ENCODE measurements around the gene TMEM132A. TPM values are rescaled to one million over a fixed set of nuclear protein-coding genes. Genes with fewer than 3 reads are reported as not detected.

Gene TMEM132A
- total RNA-seq, 1 experiment from 2014 or later: 95.5 TPM

- no peak overlapping the region for H3K56ac ChIP-seq (ENCODE audit: insufficient read length, low read depth, low read length)
- Mint-ChIP-seq H3K9me3 (no peaks in the 10 kb centered on the region), H3K4me1 (peaks cover 28 to 31% of the 10 kb centered on the region in 2 experiments), H3K36me3 (ENCODE audit: insufficient read depth in 1 of 3, low read depth in 3 of 3) (peaks cover 13 to 44% (median 23%) of the 10 kb centered on the region in 3 experiments; a peak in 6 of 7 replicates), H3K4me3 (no peak overlapping the region), H3K27ac (no peak overlapping the region), H3K27me3 (ENCODE audit: low read depth) (peaks cover 4% of the 10 kb centered on the region)
- H2AFZ ChIP-seq (ENCODE audit: low read length): no peak overlapping the region
- H2BK120ac ChIP-seq (ENCODE audit: low read depth, low read length, poor library complexity, severe bottlenecking): no peak overlapping the region
- H3K79me2 ChIP-seq (ENCODE audit: insufficient read depth, low read length): no peaks in the 10 kb centered on the region; the same call in 1 of the 2 replicates
- H4K20me1 ChIP-seq (ENCODE audit: control insufficient read depth, insufficient read depth, insufficient read length): no peaks in the 10 kb centered on the region
- no peak overlapping the region for H3K14ac ChIP-seq (ENCODE audit: insufficient read depth, low read length)
- H3K27ac ChIP-seq (ENCODE audit: insufficient read length, low read depth, low read length): no peak overlapping the region
- H2BK5ac ChIP-seq (ENCODE audit: insufficient read length, low read length): no peak overlapping the region
- H3K23ac ChIP-seq (ENCODE audit: insufficient read length, low read depth, low read length): no peak overlapping the region
- H3K9me3 ChIP-seq (ENCODE audit: control insufficient read depth, low read depth, low read length): no peaks in the 10 kb centered on the region
- peaks cover 13% of the 10 kb centered on the region for H3K23me2 ChIP-seq (ENCODE audit: insufficient read length, low read depth, low read length, poor library complexity, severe bottlenecking)
- no peak for DNase-seq
- no peak overlapping the region for H3T11ph ChIP-seq (ENCODE audit: low read length)
- H4K8ac ChIP-seq (replicated peaks; ENCODE audit: insufficient read length, low read depth, low read length): no peak overlapping the region
- H2BK12ac ChIP-seq (ENCODE audit: insufficient read length, low read depth, low read length): no peak overlapping the region
- no peak overlapping the region for H3K18ac ChIP-seq (ENCODE audit: insufficient read length, low read depth, low read length)
- no CpG with 5 or more reads among the region's 2 CpGs for WGBS (ENCODE audit: extremely low coverage, insufficient read length, low lambda C conversion rate)
- TF ChIP-seq, protein P1, sequence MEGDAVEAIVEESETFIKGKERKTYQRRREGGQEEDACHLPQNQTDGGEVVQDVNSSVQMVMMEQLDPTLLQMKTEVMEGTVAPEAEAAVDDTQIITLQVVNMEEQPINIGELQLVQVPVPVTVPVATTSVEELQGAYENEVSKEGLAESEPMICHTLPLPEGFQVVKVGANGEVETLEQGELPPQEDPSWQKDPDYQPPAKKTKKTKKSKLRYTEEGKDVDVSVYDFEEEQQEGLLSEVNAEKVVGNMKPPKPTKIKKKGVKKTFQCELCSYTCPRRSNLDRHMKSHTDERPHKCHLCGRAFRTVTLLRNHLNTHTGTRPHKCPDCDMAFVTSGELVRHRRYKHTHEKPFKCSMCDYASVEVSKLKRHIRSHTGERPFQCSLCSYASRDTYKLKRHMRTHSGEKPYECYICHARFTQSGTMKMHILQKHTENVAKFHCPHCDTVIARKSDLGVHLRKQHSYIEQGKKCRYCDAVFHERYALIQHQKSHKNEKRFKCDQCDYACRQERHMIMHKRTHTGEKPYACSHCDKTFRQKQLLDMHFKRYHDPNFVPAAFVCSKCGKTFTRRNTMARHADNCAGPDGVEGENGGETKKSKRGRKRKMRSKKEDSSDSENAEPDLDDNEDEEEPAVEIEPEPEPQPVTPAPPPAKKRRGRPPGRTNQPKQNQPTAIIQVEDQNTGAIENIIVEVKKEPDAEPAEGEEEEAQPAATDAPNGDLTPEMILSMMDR (conservative IDR thresholded peaks at IDR 0.05): no peak
- no peak overlapping the region for H3K4ac ChIP-seq (ENCODE audit: low read depth, low read length)
- H2AK5ac ChIP-seq (ENCODE audit: insufficient read length, low read length): no peak overlapping the region
- no peak overlapping the region for H2BK20ac ChIP-seq (ENCODE audit: low read depth, low read length, poor library complexity, severe bottlenecking)
- H3K4me2 ChIP-seq (ENCODE audit: insufficient read depth, insufficient read length, low read length): no peak overlapping the region
- H3K27me3 ChIP-seq (ENCODE audit: insufficient read depth, low read length): no peaks in the 10 kb centered on the region
- no peak overlapping the region for H4K91ac ChIP-seq (ENCODE audit: insufficient read length, low read depth, low read length)
- no peak overlapping the region for H2BK15ac ChIP-seq (ENCODE audit: low read depth, low read length)
- no peak overlapping the region for H4K5ac ChIP-seq (ENCODE audit: insufficient read length, low read depth, low read length)
- H3K9ac ChIP-seq (ENCODE audit: extremely low read depth, insufficient read length, low read length): no peak overlapping the region
- peaks cover 2% of the 10 kb centered on the region for H3K4me1 ChIP-seq (ENCODE audit: insufficient read depth, low read length)
- H3K79me1 ChIP-seq (ENCODE audit: insufficient read depth, low read depth, low read length, poor library complexity, severe bottlenecking): no peaks in the 10 kb centered on the region
Measured at GRCh38 chr11:60919956-60920355, 4.3 kb upstream of the TMEM132A start.
